Right lobe of liver (tissue), 6 donors: ENCODE measurements around the gene CPEB4. TPM values are rescaled to one million over a fixed set of nuclear protein-coding genes. Genes with fewer than 3 reads are reported as not detected.
A peak's percentile ranks its signal among the peaks of the same experiment; 100 is the strongest.

Experiments used
- ATAC-seq, 4 donors: fragments of 200-7000 bp; cut with Tn5 transposase; one replicate each; pipeline ENCODE4 v1.9.1; 2020; ENCODE audit warnings: mild to moderate bottlenecking in 4 of 4, moderate library complexity in 4 of 4
- DNase-seq, 3 donors: peaks; one replicate each; pipeline ENCODE4 v3.0.0-alpha.2; 2020
- H3K27ac ChIP-seq, 3 donors: fragments of 200-600 bp; one replicate each; pipeline ENCODE4 v1.8.0; 2022
- H3K27me3 ChIP-seq, 2 donors: fragments of 200-600 bp; one replicate each; pipeline ENCODE4 v1.8.0; 2022
- H3K36me3 ChIP-seq, 4 donors: fragments of 200-600 bp; sonication (generic) in 1 of 4; one replicate each; pipeline versions ENCODE4 v1.5.1 to v1.8.0; 2017 to 2022; ENCODE audit warnings: control low read depth in 1 of 4
- H3K4me1 ChIP-seq, 4 donors: fragments of 200-600 bp; sonication (generic) in 1 of 4; one replicate each; pipeline versions ENCODE4 v1.5.1 to v1.8.0; 2017 to 2022; ENCODE audit warnings: control low read depth in 1 of 4
- H3K4me3 ChIP-seq, 3 donors: fragments of 200-600 bp; one replicate each; pipeline ENCODE4 v1.8.0; 2022
- H3K9me3 ChIP-seq, 4 donors: fragments of 200-600 bp; sonication (generic) in 1 of 4; one replicate each; pipeline versions ENCODE4 v1.5.1 to v1.8.0; 2017 to 2022; ENCODE audit warnings: control low read depth in 1 of 4
- CTCF ChIP-seq, 4 donors: fragments of 200-600 bp in 3 of 4; fragments of 450-650 bp in 1 of 4; IDR thresholded peaks; one replicate each; pipeline versions ENCODE4 v1.5.1 to v1.8.0; 2016 to 2022; ENCODE audit warnings: antibody characterized with exemption in 4 of 4, mild to moderate bottlenecking in 2 of 4
- POLR2A ChIP-seq: fragments of 450-650 bp; IDR thresholded peaks from one replicate; pipeline ENCODE4 v1.6.1; 2017; ENCODE audit warnings: antibody characterized with exemption, mild to moderate bottlenecking
- WGBS: methylation state at CpG from one replicate; pipeline ENCODE4 v1.1.6; 2018; ENCODE audit warnings: low coverage, low lambda C conversion rate; ENCODE audit not compliant: insufficient coverage; ENCODE audit errors: missing lambda C conversion rate; 5-methylcytosine and 5-hydroxymethylcytosine counted together
- intact Hi-C, 2 donors: fragments of 100-400 bp; cut with DNase I; formaldehyde crosslinking; loops; one replicate each; pipeline versions ENCODE4 v1.11.2 to v1.14.1; 2022
- total RNA-seq, 6 experiments: library from RNA; depleted of rRNA in 2 of 6; stranded (reverse); fragments of >200 nt in 2 of 6; fragmentation: NEBNext Ultra II Directional in 3 of 6; extraction: Animal tissue kit (Norgen Biotek cat#: 25700) in 3 of 6; gene quantifications; one replicate each; pipeline versions ENCODE4 v1.1.0 to v1.2.4, GENCODE V29; 2016 to 2023
- donor health status: DM: no; HTN: yes; CAD: no.
- donor health status: DM: no; HTN: no; CAD: no.
- donor health status: DM: no; HTN: no; CAD: no.
- donor health status: DM: no; HTN: yes; CAD: no.
- donor health status: DM: no; HTN: yes; CAD: no.

CPEB4 gene
- total RNA-seq, 6 experiments from 2014 or later, result 27.3 to 49.9 (median 40.0) TPM

GRCh38 chr5:173863359-173863758 is 24.8 kb upstream of the CPEB4 start:
- DNase-seq (no peak), ATAC-seq (no peak)
- no peaks in the 10 kb centered on the region for H3K36me3 ChIP-seq
- H3K4me3 ChIP-seq, result no peak overlapping the region
- no peaks in the 10 kb centered on the region for H3K27me3 ChIP-seq
- no peak overlapping the region for H3K27ac ChIP-seq
- intact Hi-C loops, result no loop called here
- WGBS, result 77% methylated on average over 3 of the region's 3 CpGs
- H3K4me1 ChIP-seq, result peaks cover 0 to 10% (median 3%) of the 10 kb centered on the region in 4 donors
- no peaks in the 10 kb centered on the region for H3K9me3 ChIP-seq
- no peak for TF ChIP-seq CTCF (IDR thresholded peaks at IDR 0.05)
- TF ChIP-seq POLR2A, result no peak

GRCh38 chr5:173864126-173865050 is 23.8 kb upstream of the CPEB4 start:
- H3K9me3 ChIP-seq, result no peaks in the 10 kb centered on the region
- H3K27me3 ChIP-seq, result no peaks in the 10 kb centered on the region
- DNase-seq, result no peak
- 59% methylated on average over 5 of the region's 10 CpGs for WGBS
- H3K36me3 ChIP-seq, result no peaks in the 10 kb centered on the region
- H3K4me1 ChIP-seq, result peaks cover 0 to 10% (median 3%) of the 10 kb centered on the region in 4 donors
- no peak overlapping the region for H3K27ac ChIP-seq
- no peak overlapping the region for H3K4me3 ChIP-seq
- intact Hi-C loops, result no loop called here
- TF ChIP-seq CTCF (IDR thresholded peaks at IDR 0.05) (no peak), POLR2A (no peak)
- ATAC-seq, result no peak

GRCh38 chr5:173866243-173866857 is 21.8 kb upstream of the CPEB4 start:
- Histone ChIP-seq H3K4me1 (peaks cover 0 to 4% (median 0%) of the 10 kb centered on the region in 4 donors), H3K36me3 (no peaks in the 10 kb centered on the region), H3K27ac (peak overlapping the region in 1 of 3 donors; percentile 37), H3K9me3 (no peaks in the 10 kb centered on the region), H3K27me3 (no peaks in the 10 kb centered on the region), H3K4me3 (no peak overlapping the region)
- peak; percentile 44 to 63 (median 52) for ATAC-seq
- intact Hi-C loops, result no loop called here
- DNase-seq, result peak in 2 of 3 donors; percentile 31 to 58
- TF ChIP-seq CTCF (IDR thresholded peaks at IDR 0.05), result no peak
- TF ChIP-seq POLR2A, result no peak
- 59% methylated on average over 7 of the region's 15 CpGs for WGBS

GRCh38 chr5:173866858-173867679 is 21.1 kb upstream of the CPEB4 start:
- Histone ChIP-seq H3K4me1 (no peaks in the 10 kb centered on the region), H3K27ac (peak overlapping the region in 1 of 3 donors; percentile 37), H3K27me3 (no peaks in the 10 kb centered on the region), H3K9me3 (no peaks in the 10 kb centered on the region), H3K36me3 (no peaks in the 10 kb centered on the region), H3K4me3 (no peak overlapping the region)
- DNase-seq (no peak), ATAC-seq (peak in 1 of 4 donors; percentile 6)
- WGBS, result 85% methylated on average over 6 of the region's 17 CpGs
- TF ChIP-seq POLR2A (no peak), CTCF (IDR thresholded peaks at IDR 0.05) (no peak)
- intact Hi-C loops, result no loop called here
